HEK293 (cell line): Measurements from ENCODE around the gene STARD3.

Experiments used
- OVOL3 ChIP-seq: fragments of 450-650 bp; formaldehyde crosslinking; IDR thresholded peaks from 2 replicates; pipeline ENCODE4 v1.5.1; 2016; ENCODE audit warnings: missing biosample characterization, missing genetic modification characterization
- PRDM1 ChIP-seq: fragments of 450-650 bp; formaldehyde crosslinking; IDR thresholded peaks from 2 replicates; pipeline ENCODE4; 2016; ENCODE audit warnings: missing biosample characterization, missing genetic modification characterization
- SP2 ChIP-seq: fragments of 450-650 bp; formaldehyde crosslinking; IDR thresholded peaks from 2 replicates; pipeline ENCODE4 v1.5.1; 2016; ENCODE audit warnings: missing biosample characterization, missing genetic modification characterization
- TRIM28 ChIP-seq: IDR thresholded peaks from 2 replicates; pipeline ENCODE4 v1.6.1; 2011; ENCODE audit warnings: low read length, control low read depth, borderline replicate concordance
- ZBTB17 ChIP-seq: fragments of 450-650 bp; formaldehyde crosslinking; IDR thresholded peaks from 2 replicates; pipeline ENCODE4 v1.5.1; 2016; ENCODE audit warnings: missing biosample characterization, missing genetic modification characterization
- ZBTB48 ChIP-seq: fragments of 450-650 bp; formaldehyde crosslinking; IDR thresholded peaks from 2 replicates; pipeline ENCODE4 v1.5.1; 2016; ENCODE audit warnings: missing biosample characterization, missing genetic modification characterization
- ZNF133 ChIP-seq: fragments of 450-650 bp; formaldehyde crosslinking; IDR thresholded peaks from 2 replicates; pipeline ENCODE4 v1.5.1; 2016; ENCODE audit warnings: missing biosample characterization, missing genetic modification characterization
- ZNF146 ChIP-seq: fragments of 450-650 bp; formaldehyde crosslinking; IDR thresholded peaks from 2 replicates; pipeline ENCODE4 v1.5.1; 2016; ENCODE audit warnings: missing biosample characterization, missing genetic modification characterization
- ZNF223 ChIP-seq: fragments of 450-650 bp; formaldehyde crosslinking; IDR thresholded peaks from 2 replicates; pipeline ENCODE4 v1.5.1; 2016; ENCODE audit warnings: missing biosample characterization, missing genetic modification characterization
- ZNF23 ChIP-seq: fragments of 450-650 bp; formaldehyde crosslinking; IDR thresholded peaks from 2 replicates; pipeline ENCODE4 v1.5.1; 2016; ENCODE audit warnings: missing biosample characterization, missing genetic modification characterization, borderline replicate concordance
- ZNF239 ChIP-seq: fragments of 450-650 bp; formaldehyde crosslinking; IDR thresholded peaks from 2 replicates; pipeline ENCODE4 v1.5.1; 2016; ENCODE audit warnings: missing biosample characterization, missing genetic modification characterization
- ZNF335 ChIP-seq: fragments of 450-650 bp; formaldehyde crosslinking; conservative IDR thresholded peaks from 2 replicates; pipeline ENCODE4 v1.5.1; 2016; ENCODE audit warnings: missing biosample characterization, missing genetic modification characterization
- ZNF423 ChIP-seq: fragments of 450-650 bp; formaldehyde crosslinking; IDR thresholded peaks from 2 replicates; pipeline ENCODE4 v1.5.1; 2016; ENCODE audit warnings: missing biosample characterization, missing genetic modification characterization
- ZNF544 ChIP-seq: fragments of 450-650 bp; formaldehyde crosslinking; IDR thresholded peaks from 2 replicates; pipeline ENCODE4 v1.5.0; 2017; ENCODE audit warnings: missing biosample characterization, missing genetic modification characterization
- ZNF558 ChIP-seq: fragments of 450-650 bp; formaldehyde crosslinking; IDR thresholded peaks from 2 replicates; pipeline ENCODE4 v1.5.1; 2016; ENCODE audit warnings: missing biosample characterization, missing genetic modification characterization
- ZNF571 ChIP-seq: fragments of 450-650 bp; formaldehyde crosslinking; IDR thresholded peaks from 2 replicates; pipeline ENCODE4 v1.5.0; 2017; ENCODE audit warnings: missing biosample characterization, missing genetic modification characterization
- ZNF654 ChIP-seq: fragments of 450-650 bp; formaldehyde crosslinking; IDR thresholded peaks from 2 replicates; pipeline ENCODE4 v1.5.1; 2016; ENCODE audit warnings: low read depth, missing biosample characterization, missing genetic modification characterization
- ZNF837 ChIP-seq: fragments of 450-650 bp; formaldehyde crosslinking; IDR thresholded peaks from 2 replicates; pipeline ENCODE4 v1.5.1; 2016; ENCODE audit warnings: missing biosample characterization, missing genetic modification characterization
- ZNF843 ChIP-seq: fragments of 450-650 bp; formaldehyde crosslinking; IDR thresholded peaks from 2 replicates; pipeline ENCODE4 v1.5.1; 2016; ENCODE audit warnings: missing biosample characterization, missing genetic modification characterization
- ZXDB ChIP-seq: fragments of 450-650 bp; formaldehyde crosslinking; IDR thresholded peaks from 2 replicates; pipeline ENCODE4 v1.5.1; 2016; ENCODE audit warnings: missing biosample characterization, missing genetic modification characterization
- TF ChIP-seq, protein P1 (sequence below): fragments of 450-650 bp; formaldehyde crosslinking; IDR thresholded peaks from 2 replicates; pipeline ENCODE4 v1.5.1; 2016; ENCODE audit warnings: missing biosample characterization, missing genetic modification characterization
- TF ChIP-seq, protein P2 (sequence below): fragments of 450-650 bp; formaldehyde crosslinking; IDR thresholded peaks from 2 replicates; pipeline ENCODE4 v1.5.1; 2016; ENCODE audit warnings: missing biosample characterization, missing genetic modification characterization
- TF ChIP-seq, protein P3 (sequence below): fragments of 450-650 bp; formaldehyde crosslinking; IDR thresholded peaks from 2 replicates; pipeline ENCODE4 v1.5.1; 2016; ENCODE audit warnings: missing biosample characterization, missing genetic modification characterization
- TF ChIP-seq, protein P4 (sequence below): fragments of 450-650 bp; formaldehyde crosslinking; IDR thresholded peaks from 2 replicates; pipeline ENCODE4 v1.5.1; 2016; ENCODE audit warnings: missing biosample characterization, missing genetic modification characterization
- TF ChIP-seq, protein P5 (sequence below): fragments of 450-650 bp; IDR thresholded peaks from 2 replicates; pipeline ENCODE4 v1.5.1; 2018; ENCODE audit warnings: missing biosample characterization, mild to moderate bottlenecking, missing genetic modification characterization
- TF ChIP-seq, protein P6 (sequence below): fragments of 450-650 bp; formaldehyde crosslinking; optimal IDR thresholded peaks from 2 replicates; pipeline ENCODE3; 2016; ENCODE audit warnings: missing biosample characterization, mild to moderate bottlenecking, missing genetic modification characterization
- TF ChIP-seq, protein P7 (sequence below): fragments of 450-650 bp; formaldehyde crosslinking; IDR thresholded peaks from 2 replicates; pipeline ENCODE4 v1.5.1; 2016; ENCODE audit warnings: missing biosample characterization, missing genetic modification characterization

STARD3 gene

DNA sequence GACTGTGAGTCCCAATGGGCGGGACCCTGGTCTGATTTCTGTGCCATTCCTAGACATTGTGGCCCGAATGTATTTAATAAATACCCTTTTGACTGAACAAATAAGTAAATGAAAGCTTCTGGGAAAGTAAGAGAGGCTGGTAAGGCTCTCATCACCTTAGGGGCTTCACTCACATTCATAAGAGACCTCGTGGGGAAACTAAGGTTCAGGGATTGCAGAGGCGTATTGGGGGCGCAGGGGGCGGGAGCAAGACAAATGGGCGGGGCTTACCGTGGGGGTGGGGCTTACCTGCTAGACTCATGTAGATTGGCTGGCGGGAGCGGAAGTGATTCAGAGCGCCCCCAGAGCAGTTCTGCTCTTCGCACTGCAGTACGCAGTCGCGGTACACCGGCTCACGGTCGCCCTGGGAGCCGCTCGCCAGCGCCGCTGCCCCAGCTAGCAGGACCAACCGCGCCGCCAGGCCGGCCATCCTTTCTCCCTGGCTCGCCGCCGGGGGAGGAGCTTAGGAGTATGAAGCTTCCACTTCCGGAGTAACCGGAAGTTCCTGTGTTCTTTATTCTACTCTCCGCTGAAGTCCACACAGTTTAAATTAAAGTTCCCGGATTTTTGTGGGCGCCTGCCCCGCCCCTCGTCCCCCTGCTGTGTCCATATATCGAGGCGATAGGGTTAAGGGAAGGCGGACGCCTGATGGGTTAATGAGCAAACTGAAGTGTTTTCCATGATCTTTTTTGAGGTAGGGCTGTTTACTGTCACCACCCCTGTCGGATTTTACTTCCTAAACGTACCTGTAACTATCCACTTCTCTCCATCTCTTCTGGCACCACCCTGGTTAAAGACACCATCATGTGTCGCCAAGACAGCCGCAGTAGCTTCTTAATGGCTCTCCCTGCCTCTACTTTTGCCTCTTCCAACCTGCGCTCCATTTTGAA is 50.9 kb downstream of the STARD3 start, which contains the start of gene PGAP3 (continued):
- no peak for TF ChIP-seq ZNF837 (tag by site-specific recombination)
- TF ChIP-seq, protein P1, sequence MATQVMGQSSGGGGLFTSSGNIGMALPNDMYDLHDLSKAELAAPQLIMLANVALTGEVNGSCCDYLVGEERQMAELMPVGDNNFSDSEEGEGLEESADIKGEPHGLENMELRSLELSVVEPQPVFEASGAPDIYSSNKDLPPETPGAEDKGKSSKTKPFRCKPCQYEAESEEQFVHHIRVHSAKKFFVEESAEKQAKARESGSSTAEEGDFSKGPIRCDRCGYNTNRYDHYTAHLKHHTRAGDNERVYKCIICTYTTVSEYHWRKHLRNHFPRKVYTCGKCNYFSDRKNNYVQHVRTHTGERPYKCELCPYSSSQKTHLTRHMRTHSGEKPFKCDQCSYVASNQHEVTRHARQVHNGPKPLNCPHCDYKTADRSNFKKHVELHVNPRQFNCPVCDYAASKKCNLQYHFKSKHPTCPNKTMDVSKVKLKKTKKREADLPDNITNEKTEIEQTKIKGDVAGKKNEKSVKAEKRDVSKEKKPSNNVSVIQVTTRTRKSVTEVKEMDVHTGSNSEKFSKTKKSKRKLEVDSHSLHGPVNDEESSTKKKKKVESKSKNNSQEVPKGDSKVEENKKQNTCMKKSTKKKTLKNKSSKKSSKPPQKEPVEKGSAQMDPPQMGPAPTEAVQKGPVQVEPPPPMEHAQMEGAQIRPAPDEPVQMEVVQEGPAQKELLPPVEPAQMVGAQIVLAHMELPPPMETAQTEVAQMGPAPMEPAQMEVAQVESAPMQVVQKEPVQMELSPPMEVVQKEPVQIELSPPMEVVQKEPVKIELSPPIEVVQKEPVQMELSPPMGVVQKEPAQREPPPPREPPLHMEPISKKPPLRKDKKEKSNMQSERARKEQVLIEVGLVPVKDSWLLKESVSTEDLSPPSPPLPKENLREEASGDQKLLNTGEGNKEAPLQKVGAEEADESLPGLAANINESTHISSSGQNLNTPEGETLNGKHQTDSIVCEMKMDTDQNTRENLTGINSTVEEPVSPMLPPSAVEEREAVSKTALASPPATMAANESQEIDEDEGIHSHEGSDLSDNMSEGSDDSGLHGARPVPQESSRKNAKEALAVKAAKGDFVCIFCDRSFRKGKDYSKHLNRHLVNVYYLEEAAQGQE (tag by site-specific recombination), result 0 out of 2 replicates have a peak, but pooled peaks have one; percentile 35
- peak; percentile 44; the same call in 1 of the 2 replicates for TF ChIP-seq ZNF843 (tag by site-specific recombination)
- TF ChIP-seq ZNF558, result no peak
- no peak for TF ChIP-seq ZNF146
- TF ChIP-seq SP2 (tag by site-specific recombination), result peak; percentile 95
- TF ChIP-seq, protein P2, sequence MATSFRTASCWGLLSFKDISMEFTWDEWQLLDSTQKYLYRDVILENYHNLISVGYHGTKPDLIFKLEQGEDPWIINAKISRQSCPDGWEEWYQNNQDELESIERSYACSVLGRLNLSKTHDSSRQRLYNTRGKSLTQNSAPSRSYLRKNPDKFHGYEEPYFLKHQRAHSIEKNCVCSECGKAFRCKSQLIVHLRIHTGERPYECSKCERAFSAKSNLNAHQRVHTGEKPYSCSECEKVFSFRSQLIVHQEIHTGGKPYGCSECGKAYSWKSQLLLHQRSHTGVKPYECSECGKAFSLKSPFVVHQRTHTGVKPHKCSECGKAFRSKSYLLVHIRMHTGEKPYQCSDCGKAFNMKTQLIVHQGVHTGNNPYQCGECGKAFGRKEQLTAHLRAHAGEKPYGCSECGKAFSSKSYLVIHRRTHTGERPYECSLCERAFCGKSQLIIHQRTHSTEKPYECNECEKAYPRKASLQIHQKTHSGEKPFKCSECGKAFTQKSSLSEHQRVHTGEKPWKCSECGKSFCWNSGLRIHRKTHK (tag by site-specific recombination), result no peak
- TF ChIP-seq, protein P3, sequence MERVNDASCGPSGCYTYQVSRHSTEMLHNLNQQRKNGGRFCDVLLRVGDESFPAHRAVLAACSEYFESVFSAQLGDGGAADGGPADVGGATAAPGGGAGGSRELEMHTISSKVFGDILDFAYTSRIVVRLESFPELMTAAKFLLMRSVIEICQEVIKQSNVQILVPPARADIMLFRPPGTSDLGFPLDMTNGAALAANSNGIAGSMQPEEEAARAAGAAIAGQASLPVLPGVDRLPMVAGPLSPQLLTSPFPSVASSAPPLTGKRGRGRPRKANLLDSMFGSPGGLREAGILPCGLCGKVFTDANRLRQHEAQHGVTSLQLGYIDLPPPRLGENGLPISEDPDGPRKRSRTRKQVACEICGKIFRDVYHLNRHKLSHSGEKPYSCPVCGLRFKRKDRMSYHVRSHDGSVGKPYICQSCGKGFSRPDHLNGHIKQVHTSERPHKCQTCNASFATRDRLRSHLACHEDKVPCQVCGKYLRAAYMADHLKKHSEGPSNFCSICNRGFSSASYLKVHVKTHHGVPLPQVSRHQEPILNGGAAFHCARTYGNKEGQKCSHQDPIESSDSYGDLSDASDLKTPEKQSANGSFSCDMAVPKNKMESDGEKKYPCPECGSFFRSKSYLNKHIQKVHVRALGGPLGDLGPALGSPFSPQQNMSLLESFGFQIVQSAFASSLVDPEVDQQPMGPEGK (tag by site-specific recombination), result peak; percentile 69; the same call in 1 of the 2 replicates
- no peak for TF ChIP-seq ZNF133 (tag by site-specific recombination)
- no peak for TF ChIP-seq ZNF571 (tag by site-specific recombination)
- no peak for TF ChIP-seq ZNF544
- TF ChIP-seq ZNF335 (tag by site-specific recombination), result peak; percentile 84
- no peak; the same call in 1 of the 2 replicates for TF ChIP-seq ZXDB (tag by site-specific recombination)
- TF ChIP-seq ZNF654 (tag by site-specific recombination), result no peak
- TF ChIP-seq ZNF423 (tag by site-specific recombination), result no peak
- TF ChIP-seq, protein P4, sequence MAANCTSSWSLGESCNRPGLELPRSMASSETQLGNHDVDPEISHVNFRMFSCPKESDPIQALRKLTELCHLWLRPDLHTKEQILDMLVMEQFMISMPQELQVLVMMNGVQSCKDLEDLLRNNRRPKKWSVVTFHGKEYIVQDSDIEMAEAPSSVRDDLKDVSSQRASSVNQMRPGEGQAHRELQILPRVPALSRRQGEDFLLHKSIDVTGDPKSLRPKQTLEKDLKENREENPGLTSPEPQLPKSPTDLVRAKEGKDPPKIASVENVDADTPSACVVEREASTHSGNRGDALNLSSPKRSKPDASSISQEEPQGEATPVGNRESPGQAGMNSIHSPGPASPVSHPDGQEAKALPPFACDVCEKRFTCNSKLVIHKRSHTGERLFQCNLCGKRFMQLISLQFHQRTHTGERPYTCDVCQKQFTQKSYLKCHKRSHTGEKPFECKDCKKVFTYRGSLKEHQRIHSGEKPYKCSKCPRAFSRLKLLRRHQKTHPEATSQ (tag by site-specific recombination), result no peak
- TF ChIP-seq, protein P5, sequence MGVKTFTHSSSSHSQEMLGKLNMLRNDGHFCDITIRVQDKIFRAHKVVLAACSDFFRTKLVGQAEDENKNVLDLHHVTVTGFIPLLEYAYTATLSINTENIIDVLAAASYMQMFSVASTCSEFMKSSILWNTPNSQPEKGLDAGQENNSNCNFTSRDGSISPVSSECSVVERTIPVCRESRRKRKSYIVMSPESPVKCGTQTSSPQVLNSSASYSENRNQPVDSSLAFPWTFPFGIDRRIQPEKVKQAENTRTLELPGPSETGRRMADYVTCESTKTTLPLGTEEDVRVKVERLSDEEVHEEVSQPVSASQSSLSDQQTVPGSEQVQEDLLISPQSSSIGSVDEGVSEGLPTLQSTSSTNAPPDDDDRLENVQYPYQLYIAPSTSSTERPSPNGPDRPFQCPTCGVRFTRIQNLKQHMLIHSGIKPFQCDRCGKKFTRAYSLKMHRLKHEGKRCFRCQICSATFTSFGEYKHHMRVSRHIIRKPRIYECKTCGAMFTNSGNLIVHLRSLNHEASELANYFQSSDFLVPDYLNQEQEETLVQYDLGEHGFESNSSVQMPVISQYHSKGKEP (tag by site-specific recombination), result no peak
- peak; percentile 63 for TF ChIP-seq ZBTB17 (tag by site-specific recombination)
- TF ChIP-seq, protein P6, sequence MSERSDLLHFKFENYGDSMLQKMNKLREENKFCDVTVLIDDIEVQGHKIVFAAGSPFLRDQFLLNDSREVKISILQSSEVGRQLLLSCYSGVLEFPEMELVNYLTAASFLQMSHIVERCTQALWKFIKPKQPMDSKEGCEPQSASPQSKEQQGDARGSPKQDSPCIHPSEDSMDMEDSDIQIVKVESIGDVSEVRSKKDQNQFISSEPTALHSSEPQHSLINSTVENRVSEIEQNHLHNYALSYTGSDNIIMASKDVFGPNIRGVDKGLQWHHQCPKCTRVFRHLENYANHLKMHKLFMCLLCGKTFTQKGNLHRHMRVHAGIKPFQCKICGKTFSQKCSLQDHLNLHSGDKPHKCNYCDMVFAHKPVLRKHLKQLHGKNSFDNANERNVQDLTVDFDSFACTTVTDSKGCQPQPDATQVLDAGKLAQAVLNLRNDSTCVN (tag by site-specific recombination), result peak; percentile 32
- TF ChIP-seq ZBTB48 (tag by site-specific recombination), result 0 out of 2 replicates have a peak, but pooled peaks have one; percentile 16
- no peak for TF ChIP-seq ZNF23 (tag by site-specific recombination)
- no peak for TF ChIP-seq OVOL3 (tag by site-specific recombination)
- TF ChIP-seq ZNF239, result no peak
- no peak for TF ChIP-seq TRIM28
- TF ChIP-seq ZNF223 (tag by site-specific recombination), result no peak
- TF ChIP-seq, protein P7, sequence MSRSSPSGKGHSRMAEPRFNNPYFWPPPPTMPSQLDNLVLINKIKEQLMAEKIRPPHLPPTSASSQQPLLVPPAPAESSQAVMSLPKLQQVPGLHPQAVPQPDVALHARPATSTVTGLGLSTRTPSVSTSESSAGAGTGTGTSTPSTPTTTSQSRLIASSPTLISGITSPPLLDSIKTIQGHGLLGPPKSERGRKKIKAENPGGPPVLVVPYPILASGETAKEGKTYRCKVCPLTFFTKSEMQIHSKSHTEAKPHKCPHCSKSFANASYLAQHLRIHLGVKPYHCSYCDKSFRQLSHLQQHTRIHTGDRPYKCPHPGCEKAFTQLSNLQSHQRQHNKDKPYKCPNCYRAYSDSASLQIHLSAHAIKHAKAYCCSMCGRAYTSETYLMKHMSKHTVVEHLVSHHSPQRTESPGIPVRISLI (tag by site-specific recombination), result no peak
- no peak for TF ChIP-seq PRDM1 (tag by site-specific recombination)
